HCT116 (cell line): ENCODE measurements around the gene CBFA2T3. TPM values are rescaled to one million over a fixed set of nuclear protein-coding genes. Genes with fewer than 3 reads are reported as not detected.

Experiments
- ATAC-seq: fragments of 200-7000 bp; cut with Tn5 transposase; 2 replicates; pipeline ENCODE4 v1.9.1; 2020; ENCODE audit warnings: mild to moderate bottlenecking, moderate library complexity
- BruUV-seq: library from RNA; stranded (reverse); fragments of 400-500 nt; replicated peaks from 2 replicates; lab custom pipeline; 2021; lab: Mats Ljungman, UMichigan
- CTCF ChIA-PET: fragments of 300-600 bp; sonication (Branson Sonifier 250); formaldehyde crosslinking; loops from one replicate; lab custom pipeline; 2021; ENCODE audit warnings: antibody characterized with exemption; lab: Charles Lee
- POLR2A ChIA-PET: fragments of 300-600, 350-600 bp; sonication (Branson Sonifier 250); formaldehyde crosslinking; loops from one replicate; lab custom pipeline; 2021; ENCODE audit warnings: antibody characterized with exemption; lab: Charles Lee
- RAD21 ChIA-PET, 2 experiments: fragments of 300-600 bp; sonication (Branson Sonifier 250); formaldehyde crosslinking; loops; one replicate each; lab custom pipeline; 2023; ENCODE audit warnings: low total read pairs in 2 of 2; ENCODE audit not compliant: uncharacterized antibody in 2 of 2, unreplicated experiment in 2 of 2, low non-redundant PET in 1 of 2; lab: Charles Lee
- DNase-seq: peaks from one replicate; pipeline ENCODE4 v3.0.0-alpha.2; 2010; ENCODE audit warnings: low read depth, low spot score
- H2AFZ ChIP-seq: fragments of 200-600 bp; shearing (Covaris generic), sonication (generic); 2 replicates; pipeline ENCODE4 v1.6.1; 2017; ENCODE audit warnings: low read depth, mixed run types, mixed read lengths, antibody characterized with exemption, low read length; ENCODE audit not compliant: poor library complexity, severe bottlenecking
- H3K27ac ChIP-seq: 2 replicates; pipeline ENCODE4 v1.5.1; 2012; ENCODE audit warnings: low read depth, low read length
- H3K27me3 ChIP-seq: fragments of 200-600 bp; sonication (generic); 2 replicates; pipeline ENCODE4 v1.6.1; 2016; ENCODE audit warnings: mixed run types, low read length, mixed read lengths; ENCODE audit not compliant: insufficient read depth
- H3K36me3 ChIP-seq, 2 experiments: fragments of 200-500 bp in 1 of 2; fragments of 200-600 bp in 1 of 2; sonication (Bioruptor generic) in 1 of 2; sonication (generic) in 1 of 2; 2 replicates each; pipeline versions ENCODE4 v1.5.1 to v1.6.1; 2014 to 2016; ENCODE audit warnings: low read length in 2 of 2, inconsistent platforms in 1 of 2, mixed read lengths in 1 of 2, mixed run types in 1 of 2; ENCODE audit not compliant: insufficient read depth in 2 of 2, control insufficient read depth in 1 of 2
- H3K4me1 ChIP-seq, 2 experiments: fragments of 200-600 bp in 1 of 2; sonication (generic) in 1 of 2; 2 replicates each; pipeline versions ENCODE4 v1.5.1 to v1.6.1; 2012 to 2017; ENCODE audit warnings: low read length in 2 of 2, inconsistent platforms in 1 of 2, mild to moderate bottlenecking in 1 of 2, mixed read lengths in 1 of 2, mixed run types in 1 of 2, moderate library complexity in 1 of 2; ENCODE audit not compliant: insufficient read depth in 2 of 2, control insufficient read depth in 1 of 2
- H3K4me2 ChIP-seq: fragments of 200-600 bp; sonication (generic); 2 replicates; pipeline ENCODE4 v1.6.1; 2017; ENCODE audit warnings: mixed run types, low read length, mixed read lengths
- H3K4me3 ChIP-seq, 2 experiments: fragments of 200-600 bp in 1 of 2; sonication (generic) in 1 of 2; replicated peaks in 1 of 2; 2 replicates each; pipeline ENCODE4 v1.5.1; 2011 to 2016; ENCODE audit warnings: low read length in 2 of 2, control low read depth in 1 of 2, low read depth in 1 of 2, mild to moderate bottlenecking in 1 of 2, mixed read lengths in 1 of 2, mixed run types in 1 of 2
- H3K79me2 ChIP-seq: fragments of 200-600 bp; sonication (generic); 2 replicates; pipeline ENCODE4 v1.6.1; 2017; ENCODE audit warnings: mild to moderate bottlenecking, mixed run types, low read length, moderate library complexity, mixed read lengths; ENCODE audit not compliant: insufficient read depth
- H3K9ac ChIP-seq: fragments of 200-600 bp; sonication (generic); 2 replicates; pipeline ENCODE4 v1.6.1; 2016; ENCODE audit warnings: low read length, mixed read lengths
- H3K9me2 ChIP-seq: fragments of 200-600 bp; sonication (generic), shearing (Covaris generic); 2 replicates; pipeline ENCODE4 v1.6.1; 2017; ENCODE audit warnings: mixed run types, mild to moderate bottlenecking, moderate library complexity; ENCODE audit not compliant: insufficient read depth
- H3K9me3 ChIP-seq, 2 experiments: fragments of 200-500 bp in 1 of 2; fragments of 200-600 bp in 1 of 2; sonication (Bioruptor generic) in 1 of 2; sonication (generic) in 1 of 2; 2 replicates each; pipeline ENCODE4 v1.6.1; 2014 to 2017; ENCODE audit warnings: low read length in 2 of 2, mixed read lengths in 2 of 2, inconsistent platforms in 1 of 2, low read depth in 1 of 2, mild to moderate bottlenecking in 1 of 2, mixed run types in 1 of 2, moderate library complexity in 1 of 2; ENCODE audit not compliant: control insufficient read depth in 1 of 2, insufficient read depth in 1 of 2
- H4K20me1 ChIP-seq: fragments of 200-600 bp; sonication (generic), shearing (Covaris generic); 2 replicates; pipeline ENCODE4 v1.6.1; 2017; ENCODE audit warnings: mixed run types, mild to moderate bottlenecking, moderate library complexity; ENCODE audit not compliant: insufficient read depth
- CEBPB ChIP-seq: IDR thresholded peaks from 2 replicates; pipeline ENCODE4 v1.6.1; 2012; ENCODE audit warnings: low read depth
- EGR1 ChIP-seq: IDR thresholded peaks from 2 replicates; pipeline ENCODE4 v1.6.1; 2012; ENCODE audit warnings: low read depth
- FOSL1 ChIP-seq: IDR thresholded peaks from 2 replicates; pipeline ENCODE4 v1.6.1; 2012; ENCODE audit warnings: low read depth
- JUND ChIP-seq: IDR thresholded peaks from 2 replicates; pipeline ENCODE4 v1.6.1; 2012
- YY1 ChIP-seq: IDR thresholded peaks from 2 replicates; pipeline ENCODE4 v1.6.1; 2011; ENCODE audit warnings: low read length, low read depth, moderate library complexity, mild to moderate bottlenecking; ENCODE audit not compliant: insufficient replicate concordance; ENCODE audit errors: extremely low read depth
- intact Hi-C: fragments of 100-400 bp; cut with micrococcal nuclease; formaldehyde crosslinking; loops from 2 replicates; pipeline ENCODE4 v1.10.0; 2022
- total RNA-seq: library from RNA; stranded (reverse); gene quantifications from one replicate; pipeline ENCODE4 v1.2.1, GENCODE V29; 2021; ENCODE audit not compliant: unreplicated experiment
- TF ChIP-seq, protein P1 (sequence below): IDR thresholded peaks from 2 replicates; pipeline ENCODE4 v1.6.1; 2012; ENCODE audit warnings: low read depth
- TF ChIP-seq, protein P2 (sequence below): IDR thresholded peaks from 2 replicates; pipeline ENCODE4 v1.6.1; 2011; ENCODE audit warnings: mild to moderate bottlenecking, low read length, moderate library complexity; ENCODE audit not compliant: insufficient replicate concordance; ENCODE audit errors: extremely low read depth
- TF ChIP-seq, protein P3 (sequence below), 3 experiments: fragments of 200-600 bp in 1 of 3; sonication (generic) in 1 of 3; IDR thresholded peaks in 2 of 3; conservative IDR thresholded peaks in 1 of 3; 2 replicates each; pipeline ENCODE4 v1.5.1; 2012 to 2017; ENCODE audit warnings: low read depth in 2 of 3, low read length in 2 of 3, antibody characterized with exemption in 1 of 3, borderline replicate concordance in 1 of 3, control low read depth in 1 of 3, mild to moderate bottlenecking in 1 of 3, mixed read lengths in 1 of 3, mixed run types in 1 of 3, moderate library complexity in 1 of 3; ENCODE audit not compliant: insufficient read depth in 1 of 3
- TF ChIP-seq, protein P4 (sequence below): IDR thresholded peaks from 2 replicates; pipeline ENCODE4 v1.6.1; 2012
- TF ChIP-seq, protein P5 (sequence below): IDR thresholded peaks from 2 replicates; pipeline ENCODE4 v1.6.1; 2012

Gene CBFA2T3
- total RNA-seq, 1 experiment from 2014 or later: 19.1 TPM

DNA sequence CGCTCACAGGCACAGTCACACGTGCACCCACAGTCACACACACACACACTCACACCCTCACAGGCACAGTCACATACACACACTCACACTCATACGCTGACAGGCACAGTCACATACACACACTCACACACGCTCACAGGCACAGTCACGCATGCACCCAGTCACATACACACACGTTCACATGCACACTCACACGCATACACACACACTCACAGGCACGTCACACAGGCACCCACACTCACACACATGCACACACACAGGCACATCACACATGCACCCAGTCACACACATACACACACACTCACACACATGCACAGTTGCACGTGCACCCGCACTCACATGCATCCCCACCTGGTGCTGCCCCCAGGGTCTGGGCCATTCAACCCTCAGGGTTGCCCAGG lies 46.1 kb upstream of the CBFA2T3 start:
- ChIA-PET POLR2A (no interaction called here), CTCF (no interaction called here), RAD21 (no interaction called here)
- ATAC-seq (no peak), DNase-seq (no peak)
- H3K4me3 ChIP-seq: no peak overlapping the region
- H3K9me3 ChIP-seq: no peaks in the 10 kb centered on the region
- H3K4me2 ChIP-seq: no peak overlapping the region
- no TSS peak for BruUV-seq
- no peaks in the 10 kb centered on the region for H3K36me3 ChIP-seq
- H3K9me2 ChIP-seq: no peaks in the 10 kb centered on the region
- H4K20me1 ChIP-seq: no peaks in the 10 kb centered on the region
- no peak overlapping the region for H2AFZ ChIP-seq
- no peak overlapping the region for H3K27ac ChIP-seq
- TF ChIP-seq, protein P1, sequence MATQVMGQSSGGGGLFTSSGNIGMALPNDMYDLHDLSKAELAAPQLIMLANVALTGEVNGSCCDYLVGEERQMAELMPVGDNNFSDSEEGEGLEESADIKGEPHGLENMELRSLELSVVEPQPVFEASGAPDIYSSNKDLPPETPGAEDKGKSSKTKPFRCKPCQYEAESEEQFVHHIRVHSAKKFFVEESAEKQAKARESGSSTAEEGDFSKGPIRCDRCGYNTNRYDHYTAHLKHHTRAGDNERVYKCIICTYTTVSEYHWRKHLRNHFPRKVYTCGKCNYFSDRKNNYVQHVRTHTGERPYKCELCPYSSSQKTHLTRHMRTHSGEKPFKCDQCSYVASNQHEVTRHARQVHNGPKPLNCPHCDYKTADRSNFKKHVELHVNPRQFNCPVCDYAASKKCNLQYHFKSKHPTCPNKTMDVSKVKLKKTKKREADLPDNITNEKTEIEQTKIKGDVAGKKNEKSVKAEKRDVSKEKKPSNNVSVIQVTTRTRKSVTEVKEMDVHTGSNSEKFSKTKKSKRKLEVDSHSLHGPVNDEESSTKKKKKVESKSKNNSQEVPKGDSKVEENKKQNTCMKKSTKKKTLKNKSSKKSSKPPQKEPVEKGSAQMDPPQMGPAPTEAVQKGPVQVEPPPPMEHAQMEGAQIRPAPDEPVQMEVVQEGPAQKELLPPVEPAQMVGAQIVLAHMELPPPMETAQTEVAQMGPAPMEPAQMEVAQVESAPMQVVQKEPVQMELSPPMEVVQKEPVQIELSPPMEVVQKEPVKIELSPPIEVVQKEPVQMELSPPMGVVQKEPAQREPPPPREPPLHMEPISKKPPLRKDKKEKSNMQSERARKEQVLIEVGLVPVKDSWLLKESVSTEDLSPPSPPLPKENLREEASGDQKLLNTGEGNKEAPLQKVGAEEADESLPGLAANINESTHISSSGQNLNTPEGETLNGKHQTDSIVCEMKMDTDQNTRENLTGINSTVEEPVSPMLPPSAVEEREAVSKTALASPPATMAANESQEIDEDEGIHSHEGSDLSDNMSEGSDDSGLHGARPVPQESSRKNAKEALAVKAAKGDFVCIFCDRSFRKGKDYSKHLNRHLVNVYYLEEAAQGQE: no peak
- TF ChIP-seq, protein P2, sequence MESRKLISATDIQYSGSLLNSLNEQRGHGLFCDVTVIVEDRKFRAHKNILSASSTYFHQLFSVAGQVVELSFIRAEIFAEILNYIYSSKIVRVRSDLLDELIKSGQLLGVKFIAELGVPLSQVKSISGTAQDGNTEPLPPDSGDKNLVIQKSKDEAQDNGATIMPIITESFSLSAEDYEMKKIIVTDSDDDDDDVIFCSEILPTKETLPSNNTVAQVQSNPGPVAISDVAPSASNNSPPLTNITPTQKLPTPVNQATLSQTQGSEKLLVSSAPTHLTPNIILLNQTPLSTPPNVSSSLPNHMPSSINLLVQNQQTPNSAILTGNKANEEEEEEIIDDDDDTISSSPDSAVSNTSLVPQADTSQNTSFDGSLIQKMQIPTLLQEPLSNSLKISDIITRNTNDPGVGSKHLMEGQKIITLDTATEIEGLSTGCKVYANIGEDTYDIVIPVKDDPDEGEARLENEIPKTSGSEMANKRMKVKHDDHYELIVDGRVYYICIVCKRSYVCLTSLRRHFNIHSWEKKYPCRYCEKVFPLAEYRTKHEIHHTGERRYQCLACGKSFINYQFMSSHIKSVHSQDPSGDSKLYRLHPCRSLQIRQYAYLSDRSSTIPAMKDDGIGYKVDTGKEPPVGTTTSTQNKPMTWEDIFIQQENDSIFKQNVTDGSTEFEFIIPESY: no peak
- TF ChIP-seq, protein P3, sequence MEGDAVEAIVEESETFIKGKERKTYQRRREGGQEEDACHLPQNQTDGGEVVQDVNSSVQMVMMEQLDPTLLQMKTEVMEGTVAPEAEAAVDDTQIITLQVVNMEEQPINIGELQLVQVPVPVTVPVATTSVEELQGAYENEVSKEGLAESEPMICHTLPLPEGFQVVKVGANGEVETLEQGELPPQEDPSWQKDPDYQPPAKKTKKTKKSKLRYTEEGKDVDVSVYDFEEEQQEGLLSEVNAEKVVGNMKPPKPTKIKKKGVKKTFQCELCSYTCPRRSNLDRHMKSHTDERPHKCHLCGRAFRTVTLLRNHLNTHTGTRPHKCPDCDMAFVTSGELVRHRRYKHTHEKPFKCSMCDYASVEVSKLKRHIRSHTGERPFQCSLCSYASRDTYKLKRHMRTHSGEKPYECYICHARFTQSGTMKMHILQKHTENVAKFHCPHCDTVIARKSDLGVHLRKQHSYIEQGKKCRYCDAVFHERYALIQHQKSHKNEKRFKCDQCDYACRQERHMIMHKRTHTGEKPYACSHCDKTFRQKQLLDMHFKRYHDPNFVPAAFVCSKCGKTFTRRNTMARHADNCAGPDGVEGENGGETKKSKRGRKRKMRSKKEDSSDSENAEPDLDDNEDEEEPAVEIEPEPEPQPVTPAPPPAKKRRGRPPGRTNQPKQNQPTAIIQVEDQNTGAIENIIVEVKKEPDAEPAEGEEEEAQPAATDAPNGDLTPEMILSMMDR (IDR thresholded peaks at IDR 0.05 in 2 of 3, conservative IDR thresholded peaks at IDR 0.05 in 1 of 3; ENCODE audit: borderline replicate concordance in 1 of 3, insufficient read depth in 1 of 3, low read depth in 2 of 3, low read length in 2 of 3): no peak
- TF ChIP-seq EGR1: no peak
- no peak for TF ChIP-seq JUND
- TF ChIP-seq, protein P4, sequence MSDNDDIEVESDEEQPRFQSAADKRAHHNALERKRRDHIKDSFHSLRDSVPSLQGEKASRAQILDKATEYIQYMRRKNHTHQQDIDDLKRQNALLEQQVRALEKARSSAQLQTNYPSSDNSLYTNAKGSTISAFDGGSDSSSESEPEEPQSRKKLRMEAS: no peak
- no peak for TF ChIP-seq YY1
- no peak for TF ChIP-seq CEBPB
- TF ChIP-seq, protein P5, sequence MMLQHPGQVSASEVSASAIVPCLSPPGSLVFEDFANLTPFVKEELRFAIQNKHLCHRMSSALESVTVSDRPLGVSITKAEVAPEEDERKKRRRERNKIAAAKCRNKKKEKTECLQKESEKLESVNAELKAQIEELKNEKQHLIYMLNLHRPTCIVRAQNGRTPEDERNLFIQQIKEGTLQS: no peak
- TF ChIP-seq FOSL1: no peak
- H3K27me3 ChIP-seq: peaks cover 52% of the 10 kb centered on the region
- H3K4me1 ChIP-seq: peaks cover 0 to 16% of the 10 kb centered on the region in 2 experiments; a peak in 3 of 4 replicates
- no peak overlapping the region for H3K9ac ChIP-seq
- intact Hi-C loops: no loop called here
- no peaks in the 10 kb centered on the region for H3K79me2 ChIP-seq
